HG03457 (cell line): ENCODE results near the gene CCN6.

Experiments used
- ATAC-seq: cut with Tn5 transposase; IDR thresholded peaks from one replicate; pipeline ENCODE4 v1.9.1; 2021; ENCODE audit warnings: moderate number of reproducible peaks; ENCODE audit not compliant: unreplicated experiment

Gene CCN6

DNA sequence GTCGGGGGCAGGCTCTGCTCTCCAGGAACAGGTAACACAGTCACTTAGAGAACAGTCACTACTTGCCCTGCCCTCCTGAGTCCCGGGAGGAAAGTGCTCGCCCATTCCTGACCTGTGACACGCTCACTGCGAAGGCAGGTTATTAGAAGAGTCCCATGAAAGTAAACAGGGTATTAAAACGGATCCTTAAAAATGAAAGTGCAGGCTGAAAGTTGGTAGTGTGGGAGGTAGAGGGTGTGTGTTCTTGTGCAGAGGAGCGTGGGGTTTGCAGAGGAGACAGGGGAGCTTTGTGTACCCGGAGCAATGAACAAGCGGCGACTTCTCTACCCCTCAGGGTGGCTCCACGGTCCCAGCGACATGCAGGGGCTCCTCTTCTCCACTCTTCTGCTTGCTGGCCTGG is at the start of gene CCN6:
TSS of gene CCN6 (plus strand) at position 104 of the 400 bp plus-strand sequence. CDS start at position 358, 254 bp downstream.
- no peak for ATAC-seq

- no peak for ATAC-seq
These were observed 49.5 kb upstream of the CCN6 start for GRCh38 chr6:112004201-112005012.

DNA sequence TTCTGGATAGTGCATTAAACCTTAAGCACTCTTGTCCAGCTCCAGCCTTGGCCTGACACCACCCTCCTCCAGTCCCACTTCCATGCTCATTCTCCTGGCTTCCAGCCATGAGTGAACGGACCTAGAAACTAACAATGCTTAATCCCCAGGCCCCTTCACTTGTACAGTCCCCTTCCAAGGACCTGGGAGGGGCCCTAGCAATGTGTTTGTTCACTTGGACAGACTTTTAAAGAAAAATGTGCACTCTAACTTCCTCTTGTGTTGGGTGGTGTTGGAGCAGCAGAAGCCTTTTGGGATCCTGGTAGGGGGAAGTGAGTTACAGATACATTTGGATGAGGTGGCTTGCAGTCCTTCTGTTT is 48.9 kb upstream of the CCN6 start:
- no peak for ATAC-seq

DNA sequence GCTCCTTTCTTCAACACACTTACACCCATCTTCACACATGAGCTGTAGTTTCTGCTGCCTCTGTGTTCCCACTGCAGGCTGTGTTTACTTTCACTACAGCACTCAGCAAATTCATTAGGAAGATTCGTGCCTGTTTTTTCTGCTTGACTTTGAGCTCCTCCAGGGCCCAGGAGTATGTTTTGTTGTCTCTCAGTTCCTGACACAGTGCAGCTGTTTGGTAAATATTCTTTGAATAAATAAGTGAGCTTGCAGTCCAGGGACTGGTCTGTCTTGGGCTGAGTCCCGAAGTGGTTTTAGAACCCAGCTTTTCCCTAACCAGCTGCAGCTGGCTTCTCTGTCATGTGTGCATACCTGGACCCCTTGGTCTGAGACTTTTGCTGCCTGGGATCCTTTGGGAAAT is 46.6 kb upstream of the CCN6 start:
- no peak for ATAC-seq

DNA sequence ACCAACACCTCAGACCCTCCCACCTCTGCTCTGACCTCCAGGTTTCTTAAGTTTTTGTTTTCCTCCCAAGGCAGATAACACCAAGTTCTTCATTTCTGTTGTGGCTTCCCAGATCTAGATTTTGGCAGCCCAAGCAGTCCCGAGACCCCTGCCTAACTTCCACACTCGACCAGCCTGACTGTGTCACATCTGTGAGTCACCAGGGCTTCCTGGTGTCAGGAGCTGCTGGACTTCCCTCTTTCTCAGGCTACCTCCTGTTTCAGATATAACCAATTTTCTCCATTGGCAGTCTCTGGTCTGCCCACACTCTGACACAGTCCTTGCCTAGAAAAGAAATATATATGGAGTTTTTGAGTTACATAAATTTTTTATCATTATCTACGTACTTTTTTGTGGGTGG is 46.1 kb upstream of the CCN6 start:
- ATAC-seq, result no peak

DNA sequence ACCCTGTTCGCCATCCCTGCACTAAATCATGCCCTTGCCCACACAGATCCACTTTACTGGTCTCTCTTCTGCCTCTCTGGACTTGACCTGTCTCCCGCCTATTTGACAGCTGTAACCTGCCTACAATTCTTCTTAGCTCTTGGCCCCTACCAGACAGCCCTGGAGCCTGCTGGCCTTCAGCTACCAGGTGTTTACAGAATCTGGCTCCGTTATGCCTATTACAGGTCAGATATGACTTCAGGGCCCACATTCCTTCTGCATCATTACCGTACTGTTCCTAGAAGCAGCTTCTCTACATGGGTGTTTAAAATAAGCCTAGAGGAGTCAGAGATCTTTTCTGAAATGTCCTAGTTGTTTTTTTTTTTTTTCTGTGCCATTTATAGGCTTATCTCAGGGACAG is 45.4 kb upstream of the CCN6 start:
- ATAC-seq, result no peak

DNA sequence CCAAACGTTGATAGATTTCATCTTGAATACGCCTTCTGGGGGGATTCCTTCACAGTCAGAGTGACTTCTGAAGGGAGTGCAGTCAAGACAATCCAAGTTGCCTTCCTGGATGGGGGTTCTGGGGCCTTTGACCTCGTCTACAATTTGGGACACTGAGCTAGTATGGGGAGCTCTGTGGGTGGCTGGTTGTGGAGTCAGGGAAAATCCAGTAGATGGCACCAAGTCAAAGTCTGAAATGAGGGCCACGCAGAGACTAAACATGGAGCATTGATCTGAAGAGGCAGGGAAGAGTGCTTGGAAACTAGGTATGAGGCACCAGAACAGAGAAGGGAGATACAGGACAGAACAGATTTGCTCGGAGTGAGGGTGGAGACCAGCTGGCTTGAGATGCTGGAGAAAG is 43.6 kb upstream of the CCN6 start:
- ATAC-seq, result no peak

DNA sequence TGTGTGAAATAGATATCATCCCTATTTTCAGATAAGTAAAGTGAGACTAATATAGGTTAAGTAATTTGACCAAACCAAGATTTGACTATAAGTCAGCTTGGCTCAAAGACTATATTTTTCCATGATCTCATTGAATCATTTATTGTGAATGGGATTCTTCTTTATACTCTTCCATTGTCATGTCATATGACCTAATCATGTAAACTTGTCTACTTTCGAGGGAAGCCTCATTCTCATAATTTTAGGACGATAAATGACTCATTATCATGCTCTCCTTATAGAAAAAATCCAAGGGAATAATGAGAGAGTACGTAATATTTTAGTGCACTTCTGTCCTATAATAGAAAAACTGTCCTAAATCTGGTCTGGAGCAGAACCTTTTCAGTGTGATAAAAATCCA is 40.9 kb upstream of the CCN6 start:
- no peak for ATAC-seq

GRCh38 chr6:112014483-112014882 is 39.4 kb upstream of the CCN6 start:
- ATAC-seq, result no peak

GRCh38 chr6:112015725-112016124 is 38.2 kb upstream of the CCN6 start:
- ATAC-seq, result no peak

DNA sequence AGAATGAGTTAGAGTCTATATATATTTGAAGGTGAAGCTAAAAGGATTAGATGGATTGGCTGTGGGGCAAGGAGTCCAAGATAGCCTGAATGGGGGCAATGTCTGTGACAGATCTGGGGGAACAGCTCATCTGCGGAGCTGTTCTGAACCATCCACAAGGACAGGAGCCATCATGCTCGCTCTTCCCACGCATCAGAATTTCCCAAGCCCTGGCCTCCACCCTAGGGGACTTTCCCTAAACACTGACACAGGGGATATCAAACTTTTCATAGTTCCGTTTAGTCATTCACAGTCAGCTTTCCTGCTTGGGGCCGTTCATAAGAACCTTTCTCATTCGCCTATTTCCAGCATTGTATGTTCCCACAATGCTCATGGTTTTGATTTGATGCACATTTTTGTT is 37.6 kb upstream of the CCN6 start:
- no peak for ATAC-seq

DNA sequence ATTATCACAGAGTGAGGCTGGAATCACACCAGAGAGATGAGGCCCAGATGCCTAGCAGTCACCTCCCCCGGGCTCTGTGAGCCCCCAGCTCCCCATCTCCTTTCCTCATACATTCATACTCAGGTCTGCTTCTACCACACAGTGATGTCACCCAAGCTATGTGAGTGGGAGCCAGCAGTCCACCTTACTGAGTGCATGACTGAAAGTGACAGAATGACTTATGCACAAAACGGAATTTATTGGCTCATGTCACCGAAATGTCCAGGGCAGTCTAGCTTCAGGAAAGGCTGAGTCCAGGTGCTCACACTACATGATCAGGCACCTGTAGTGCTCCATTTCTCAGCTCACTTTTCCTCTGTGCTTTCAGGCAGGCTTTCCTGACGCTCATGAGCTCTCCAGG is 36.7 kb upstream of the CCN6 start:
- no peak for ATAC-seq

GRCh38 chr6:112017760-112018537 is 36.0 kb upstream of the CCN6 start:
- no peak for ATAC-seq

GRCh38 chr6:112018619-112019416 is 35.1 kb upstream of the CCN6 start:
- no peak for ATAC-seq

DNA sequence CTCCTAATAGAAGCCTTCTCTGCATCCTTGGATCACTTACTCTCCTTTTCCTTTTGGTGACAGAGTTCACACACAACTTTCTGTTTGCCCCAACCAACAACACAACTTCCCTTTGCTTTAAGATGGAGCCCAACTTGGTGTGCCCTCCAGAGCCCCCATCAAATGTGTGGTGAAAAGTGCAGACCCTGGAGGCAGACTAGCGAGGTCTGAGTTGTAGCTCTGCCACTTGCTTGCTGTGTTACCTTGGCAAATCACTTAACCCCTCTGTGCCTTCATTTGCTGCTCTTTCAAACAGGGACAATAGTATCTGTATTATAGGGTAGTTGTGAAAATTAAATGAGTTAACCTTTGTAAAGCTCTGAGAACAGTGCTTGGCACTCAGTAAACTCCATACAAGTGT is 34.3 kb upstream of the CCN6 start:
- no peak for ATAC-seq

DNA sequence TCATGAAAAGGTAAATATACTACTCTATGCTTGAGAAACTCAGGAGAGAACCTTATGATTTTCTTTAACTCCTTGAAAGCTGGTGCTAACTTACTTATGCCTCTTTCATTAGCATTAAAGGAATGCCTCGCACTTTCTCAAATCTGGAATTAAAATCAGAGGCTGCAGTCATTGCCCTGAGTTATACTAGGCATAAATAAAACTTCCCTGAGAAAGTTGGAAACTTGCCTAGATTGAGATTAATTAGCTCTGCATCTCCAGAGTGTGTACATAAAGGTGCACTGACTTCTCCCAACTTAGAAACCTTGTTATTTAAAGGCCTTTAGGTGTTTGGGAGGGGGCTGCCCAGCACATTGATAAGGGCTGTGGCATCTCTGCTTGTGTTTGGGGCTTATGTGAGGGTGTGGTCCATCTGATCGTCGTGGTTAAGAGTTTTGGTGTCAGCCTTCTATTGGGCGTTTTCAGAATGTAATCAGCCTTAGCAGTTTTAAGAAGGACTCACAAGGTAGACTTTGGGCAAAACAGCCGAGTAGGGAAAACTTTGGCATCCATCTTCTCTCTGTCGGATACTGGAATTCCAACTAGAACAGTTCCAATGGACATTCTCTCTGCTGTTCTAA is 32.1 kb upstream of the CCN6 start:
- no peak for ATAC-seq

DNA sequence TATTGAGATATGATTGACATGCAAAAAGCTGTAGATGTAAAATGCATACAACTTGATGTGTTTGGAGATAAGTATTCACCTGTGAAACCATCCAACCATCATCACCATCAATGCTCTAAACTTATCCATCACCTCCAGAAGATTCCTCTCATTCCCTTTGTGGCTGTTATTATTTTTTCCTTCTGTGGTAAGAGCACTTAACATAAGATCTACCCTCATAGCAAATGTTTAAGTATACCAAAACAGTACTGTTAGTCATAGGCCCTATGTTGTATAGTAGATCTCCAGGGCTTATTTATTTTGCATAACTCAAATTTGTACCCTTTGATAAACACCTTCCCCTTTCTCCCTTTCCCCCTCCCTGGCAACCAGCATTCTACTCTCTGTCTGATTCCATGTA is 31.2 kb upstream of the CCN6 start:
- ATAC-seq, result no peak

DNA sequence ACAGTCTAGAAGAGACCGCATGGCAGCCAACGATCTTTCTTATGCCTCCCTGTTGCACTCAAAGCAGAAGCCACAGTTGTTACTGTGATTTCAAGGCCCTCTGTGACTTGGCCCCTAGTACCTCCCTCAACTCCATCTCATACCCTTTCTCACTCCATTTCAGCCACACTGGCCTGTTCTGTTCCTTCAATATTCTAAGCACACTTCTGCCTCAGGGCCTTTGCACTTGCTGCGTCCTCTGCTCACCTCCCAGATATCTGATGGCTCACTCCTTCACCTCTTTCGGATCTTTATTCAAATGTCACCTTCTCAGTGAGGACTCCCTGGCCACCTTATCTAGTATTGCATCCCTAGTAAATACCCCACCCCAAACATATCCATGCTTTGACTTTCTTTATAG is 29.4 kb upstream of the CCN6 start:
- ATAC-seq, result no peak

- no peak for ATAC-seq
These were observed 27.0 kb upstream of the CCN6 start for GRCh38 chr6:112026933-112027332.

- ATAC-seq, result no peak
These were observed 25.8 kb upstream of the CCN6 start for GRCh38 chr6:112027942-112028674.
